Keratinocyte (primary cell): ENCODE results near the gene HYAL1. TPM values are rescaled to one million over a fixed set of nuclear protein-coding genes. Genes with fewer than 3 reads are reported as not detected.

Source experiments
- DNase-seq: peaks from one replicate; pipeline ENCODE4 v3.0.0-alpha.2; 2011; ENCODE audit warnings: low read depth, missing footprints, low spot score
- FAIRE-seq: peaks from 2 replicates; lab custom pipeline; 2011; peaks lifted over from hg19 to GRCh38; lab: Jason Lieb, UNC
- H2AFZ ChIP-seq: 2 replicates; pipeline ENCODE4 v1.6.0; 2012; ENCODE audit warnings: low read length, control low read depth, inconsistent platforms; ENCODE audit not compliant: control insufficient read depth
- H3K27ac ChIP-seq: 2 replicates; pipeline ENCODE4 v1.5.1; 2011; ENCODE audit warnings: low read length; ENCODE audit not compliant: control insufficient read depth, insufficient read depth
- H3K27me3 ChIP-seq: 3 replicates; pipeline ENCODE4 v1.6.0; 2011; ENCODE audit warnings: low read length; ENCODE audit not compliant: control insufficient read depth, insufficient read depth; ENCODE audit errors: extremely low read depth
- H3K36me3 ChIP-seq, 2 experiments: 2 replicates in 1 of 2; 3 replicates in 1 of 2; pipeline ENCODE4 v1.5.1; 2011; ENCODE audit warnings: low read length in 2 of 2, mild to moderate bottlenecking in 1 of 2; ENCODE audit not compliant: control insufficient read depth in 2 of 2, insufficient read depth in 2 of 2; ENCODE audit errors: extremely low read depth in 1 of 2
- H3K4me1 ChIP-seq: 3 replicates; pipeline ENCODE4 v1.5.1; 2011; ENCODE audit warnings: low read length; ENCODE audit not compliant: control insufficient read depth, insufficient read depth; ENCODE audit errors: extremely low read depth
- H3K4me2 ChIP-seq: 3 replicates; pipeline ENCODE4 v1.6.0; 2011; ENCODE audit warnings: low read depth, low read length; ENCODE audit not compliant: control insufficient read depth, insufficient read depth; ENCODE audit errors: extremely low read depth
- H3K4me3 ChIP-seq, 3 experiments: fragments of 200-600 bp in 1 of 3; sonication (generic) in 1 of 3; 2 replicates in 2 of 3; 3 replicates in 1 of 3; pipeline ENCODE4 v1.5.1; 2011 to 2016; ENCODE audit warnings: low read length in 3 of 3, mild to moderate bottlenecking in 3 of 3, control low read depth in 2 of 3, inconsistent platforms in 1 of 3, low read depth in 1 of 3, mixed read lengths in 1 of 3, mixed run types in 1 of 3, moderate library complexity in 1 of 3; ENCODE audit not compliant: control insufficient read depth in 2 of 3, insufficient read depth in 2 of 3; ENCODE audit errors: extremely low read depth in 1 of 3
- H3K79me2 ChIP-seq: 2 replicates; pipeline ENCODE4 v1.6.0; 2012; ENCODE audit warnings: low read length; ENCODE audit not compliant: control insufficient read depth, insufficient read depth
- H3K9ac ChIP-seq: 3 replicates; pipeline ENCODE4 v1.6.0; 2011; ENCODE audit warnings: low read length; ENCODE audit not compliant: control insufficient read depth, insufficient read depth; ENCODE audit errors: extremely low read depth
- H3K9me1 ChIP-seq: 3 replicates; pipeline ENCODE4 v1.6.0; 2011; ENCODE audit warnings: low read length; ENCODE audit not compliant: control insufficient read depth, insufficient read depth; ENCODE audit errors: extremely low read depth
- H3K9me3 ChIP-seq: 2 replicates; pipeline ENCODE4 v1.5.1; 2012; ENCODE audit warnings: low read depth, low read length; ENCODE audit not compliant: control insufficient read depth
- H4K20me1 ChIP-seq: 3 replicates; pipeline ENCODE4 v1.6.0; 2011; ENCODE audit warnings: low read length; ENCODE audit not compliant: control insufficient read depth, insufficient read depth; ENCODE audit errors: extremely low read depth
- EZH2 ChIP-seq: IDR thresholded peaks from one replicate; pipeline ENCODE4 v1.6.1; 2012; ENCODE audit warnings: inconsistent platforms, mild to moderate bottlenecking, low read length, moderate library complexity
- dilution Hi-C: fragments of 300-500 bp; cut with MboI; formaldehyde crosslinking; loops from one replicate; pipeline ENCODE4 v1.7.0; 2020; ENCODE audit warnings: low sequenced_read_pairs; ENCODE audit not compliant: extremely low pct_ligation_motif_present
- polyA plus RNA-seq, 5 experiments: library from polyadenylated mRNA; depleted of rRNA in 3 of 5; stranded (reverse) in 3 of 5; stranded (forward) in 1 of 5; unstranded in 1 of 5; fragments of >200 nt; gene quantifications; 1 replicate in 1 of 5; 2 replicates in 3 of 5; 3 replicates in 1 of 5; pipeline versions ENCODE4 v1.2.1 to v1.2.3, GENCODE V29; 2011 to 2012; ENCODE audit warnings: missing spikeins in 2 of 5, low read depth in 1 of 5, low replicate concordance in 1 of 5
- TF ChIP-seq, protein P1 (sequence below), 3 experiments: IDR thresholded peaks in 1 of 3; conservative IDR thresholded peaks in 1 of 3; optimal IDR thresholded peaks in 1 of 3; 2 replicates in 2 of 3; 3 replicates in 1 of 3; pipeline versions ENCODE3 to v1.5.1; 2011; ENCODE audit warnings: low read length in 3 of 3, mild to moderate bottlenecking in 3 of 3, moderate library complexity in 2 of 3, control low read depth in 1 of 3, inconsistent platforms in 1 of 3; ENCODE audit not compliant: insufficient read depth in 2 of 3; ENCODE audit errors: extremely low read depth in 1 of 3

HYAL1 gene
- polyA plus RNA-seq, 1 donor (not counting 4 experiments of a cell fraction or from before 2014, with no cell fraction given) = 13.9 TPM

DNA sequence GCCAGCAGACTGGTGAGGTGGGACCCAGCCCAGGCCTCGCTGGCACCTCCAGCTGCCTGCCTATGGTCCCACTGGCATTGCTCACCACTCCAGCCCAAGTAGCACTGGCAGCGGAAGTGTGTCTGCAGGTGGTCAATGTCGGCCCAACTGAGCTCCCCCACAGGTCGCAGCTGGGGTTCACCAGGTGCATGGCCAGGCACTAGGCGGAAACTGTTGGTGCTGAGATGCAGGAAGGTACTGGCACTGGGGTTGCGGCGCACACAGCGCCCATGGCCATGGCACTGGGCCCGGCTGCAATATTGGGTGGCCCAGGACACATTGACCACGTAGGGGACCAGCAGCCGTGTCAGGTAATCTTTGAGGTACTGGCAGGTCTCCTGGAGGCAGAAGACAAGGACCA lies 14.8 kb upstream of the HYAL1 start:
- H3K27me3 ChIP-seq = no peaks in the 10 kb centered on the region
- H3K9ac ChIP-seq = peak overlapping the region; percentile 71
- peaks cover 47% of the 10 kb centered on the region for H3K4me1 ChIP-seq
- no peak overlapping the region for H3K4me3 ChIP-seq
- no peak overlapping the region for H3K4me2 ChIP-seq
- TF ChIP-seq, protein P1, sequence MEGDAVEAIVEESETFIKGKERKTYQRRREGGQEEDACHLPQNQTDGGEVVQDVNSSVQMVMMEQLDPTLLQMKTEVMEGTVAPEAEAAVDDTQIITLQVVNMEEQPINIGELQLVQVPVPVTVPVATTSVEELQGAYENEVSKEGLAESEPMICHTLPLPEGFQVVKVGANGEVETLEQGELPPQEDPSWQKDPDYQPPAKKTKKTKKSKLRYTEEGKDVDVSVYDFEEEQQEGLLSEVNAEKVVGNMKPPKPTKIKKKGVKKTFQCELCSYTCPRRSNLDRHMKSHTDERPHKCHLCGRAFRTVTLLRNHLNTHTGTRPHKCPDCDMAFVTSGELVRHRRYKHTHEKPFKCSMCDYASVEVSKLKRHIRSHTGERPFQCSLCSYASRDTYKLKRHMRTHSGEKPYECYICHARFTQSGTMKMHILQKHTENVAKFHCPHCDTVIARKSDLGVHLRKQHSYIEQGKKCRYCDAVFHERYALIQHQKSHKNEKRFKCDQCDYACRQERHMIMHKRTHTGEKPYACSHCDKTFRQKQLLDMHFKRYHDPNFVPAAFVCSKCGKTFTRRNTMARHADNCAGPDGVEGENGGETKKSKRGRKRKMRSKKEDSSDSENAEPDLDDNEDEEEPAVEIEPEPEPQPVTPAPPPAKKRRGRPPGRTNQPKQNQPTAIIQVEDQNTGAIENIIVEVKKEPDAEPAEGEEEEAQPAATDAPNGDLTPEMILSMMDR (optimal IDR thresholded peaks at IDR 0.05 in 1 of 3, IDR thresholded peaks at IDR 0.05 in 1 of 3, conservative IDR thresholded peaks at IDR 0.05 in 1 of 3; ENCODE audit: extremely low read depth in 1 of 3, insufficient read depth in 2 of 3, low read length in 3 of 3) = no peak
- TF ChIP-seq EZH2 = no peak
- DNase-seq (no peak), FAIRE-seq (no peak)
- H4K20me1 ChIP-seq = no peaks in the 10 kb centered on the region
- no peaks in the 10 kb centered on the region for H3K9me3 ChIP-seq
- H3K79me2 ChIP-seq = peaks cover 35% of the 10 kb centered on the region
- H3K27ac ChIP-seq = peak overlapping the region; percentile 40
- peaks cover 12 to 25% of the 10 kb centered on the region in 2 experiments for H3K36me3 ChIP-seq
- dilution Hi-C loops = no loop called here
- H3K9me1 ChIP-seq = peaks cover 7% of the 10 kb centered on the region
- no peak overlapping the region for H2AFZ ChIP-seq

DNA sequence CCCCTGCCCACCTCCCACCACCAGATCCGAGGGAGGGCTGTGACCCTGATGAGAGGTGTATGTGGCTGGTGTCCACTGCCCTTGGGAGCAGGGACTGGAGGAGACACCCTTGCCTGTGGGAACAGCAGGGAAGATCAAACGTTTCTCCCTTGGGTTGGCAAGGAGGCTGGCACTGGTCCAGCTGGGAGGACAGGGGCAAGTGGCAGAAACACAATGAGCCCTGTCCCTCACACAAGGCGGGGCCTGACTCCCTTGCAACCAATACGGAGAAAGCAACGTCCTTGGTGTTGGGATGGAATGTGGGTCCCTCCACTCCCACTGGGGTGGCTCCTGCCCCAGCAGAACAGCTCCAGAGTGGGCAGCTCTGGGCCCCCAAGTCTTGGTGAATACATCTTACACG lies 13.9 kb upstream of the HYAL1 start:
- Histone ChIP-seq H3K27me3 (no peaks in the 10 kb centered on the region), H3K27ac (peak overlapping the region; percentile 88), H2AFZ (no peak overlapping the region), H3K9me3 (no peaks in the 10 kb centered on the region), H3K9ac (peak overlapping the region; percentile 71), H3K9me1 (peaks cover 7% of the 10 kb centered on the region), H3K36me3 (peaks cover 12 to 25% of the 10 kb centered on the region in 2 experiments), H3K4me2 (peak overlapping the region; percentile 95), H4K20me1 (no peaks in the 10 kb centered on the region), H3K79me2 (peaks cover 35% of the 10 kb centered on the region), H3K4me3 (peak overlapping the region in 2 of 3 experiments; percentile 50 to 54), H3K4me1 (peaks cover 49% of the 10 kb centered on the region)
- FAIRE-seq = peak; percentile 55
- dilution Hi-C loops = no loop called here
- TF ChIP-seq, protein P1 (optimal IDR thresholded peaks at IDR 0.05 in 1 of 3, IDR thresholded peaks at IDR 0.05 in 1 of 3, conservative IDR thresholded peaks at IDR 0.05 in 1 of 3; ENCODE audit: extremely low read depth in 1 of 3, insufficient read depth in 2 of 3, low read length in 3 of 3) = no peak
- no peak for TF ChIP-seq EZH2
- DNase-seq = no peak
